NCI-H128 (cell line): ENCODE measurements around the gene MAPK12.
"Not testable (repeated sequence)": the region's sequence is repeated elsewhere in the genome, so short reads cannot be mapped to it uniquely, and the experiment has no call there.

ENCODE experiments used
- DNase-seq: peaks from one replicate; lab custom pipeline; 2025; ENCODE audit not compliant: unreplicated experiment; lab: John Stamatoyannopoulos, UW

Gene MAPK12

GRCh38 chr22:50217543-50218152, 43.8 kb downstream of the MAPK12 start:
- no peak for DNase-seq

GRCh38 chr22:50216684-50217520, 44.6 kb downstream of the MAPK12 start:
- DNase-seq: no peak

DNA sequence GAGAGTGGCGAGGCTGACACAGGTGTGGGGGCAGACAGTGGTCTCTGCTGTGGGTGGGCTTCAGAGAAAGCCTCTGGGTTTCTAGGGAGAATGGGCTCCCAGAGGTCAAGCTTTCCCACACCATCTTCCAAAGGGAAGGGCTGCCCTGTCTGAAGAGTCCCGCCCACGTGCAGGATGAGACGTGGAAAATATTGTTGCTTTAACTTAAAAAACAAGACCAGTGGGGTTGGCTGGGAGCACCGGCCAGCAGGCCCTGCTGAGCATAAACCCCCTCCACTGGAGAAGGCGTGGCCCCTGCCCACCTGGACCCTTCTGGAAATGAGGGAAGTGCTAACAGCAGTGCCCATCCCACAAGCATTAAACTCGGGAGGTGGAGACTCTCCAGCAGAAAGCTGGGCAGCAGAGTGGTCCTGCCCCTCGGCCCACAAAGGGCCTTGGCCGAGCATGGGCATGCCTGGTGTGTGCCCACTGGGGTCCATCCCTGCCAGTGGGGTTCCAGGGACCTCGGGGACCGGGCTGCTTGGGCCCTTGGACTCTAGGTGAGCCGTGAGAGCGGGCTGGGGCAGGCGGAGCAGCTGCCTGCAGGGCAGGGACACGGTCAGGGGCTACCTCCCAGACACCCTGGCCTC, 45.3 kb downstream of the MAPK12 start:
- DNase-seq: no peak

- DNase-seq: no peak
Observed at GRCh38 chr22:50215297-50216054, 46.0 kb downstream of the MAPK12 start.

DNA sequence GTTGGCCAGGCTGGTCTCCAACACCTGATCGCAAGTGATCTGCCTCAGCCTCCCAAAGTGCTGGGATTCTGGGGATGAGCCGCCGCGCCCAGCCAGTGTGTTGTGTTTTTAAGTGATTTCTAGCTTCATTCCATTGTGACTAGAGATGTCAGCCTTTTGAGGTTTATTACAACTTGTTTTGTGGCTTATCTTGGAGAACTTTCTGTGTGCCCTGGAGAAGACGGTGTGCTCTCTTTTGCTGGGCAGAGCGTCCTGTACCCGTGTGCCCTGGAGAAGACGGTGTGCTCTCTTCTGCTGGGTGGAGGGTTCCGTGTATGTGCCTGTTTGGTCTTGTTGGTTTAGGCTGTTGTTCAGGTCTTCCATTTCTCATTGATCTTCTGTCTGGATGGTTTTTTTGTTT, 48.2 kb downstream of the MAPK12 start:
- no peak for DNase-seq

GRCh38 chr22:50211147-50211546, 50.3 kb downstream of the MAPK12 start:
- DNase-seq: no peak

- DNase-seq: no peak
Observed at GRCh38 chr22:50210378-50211139, 50.9 kb downstream of the MAPK12 start.

DNA sequence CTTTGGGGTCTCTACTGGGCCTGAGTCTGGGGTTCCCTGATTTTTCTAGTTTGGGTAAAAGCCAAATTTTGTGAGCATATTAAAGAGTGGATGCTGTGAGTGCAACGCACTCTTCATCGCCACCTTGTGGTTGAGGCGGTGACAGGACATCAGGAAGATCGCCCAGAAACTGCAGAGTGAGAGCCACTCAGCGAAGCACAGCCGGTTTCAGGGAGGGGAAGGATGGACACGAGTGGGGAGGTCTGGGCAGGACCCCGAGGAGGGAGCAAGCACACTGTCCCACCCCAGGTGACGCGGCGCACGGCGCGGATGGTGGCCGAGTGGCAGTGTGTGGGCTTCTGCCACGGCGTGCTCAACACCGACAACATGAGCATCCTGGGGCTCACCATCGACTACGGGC, 51.6 kb downstream of the MAPK12 start:
- DNase-seq: no peak

- no peak for DNase-seq
Observed at GRCh38 chr22:50208939-50209892, 52.3 kb downstream of the MAPK12 start.

- DNase-seq: no peak
Observed at GRCh38 chr22:50208430-50208938, 53.0 kb downstream of the MAPK12 start.

DNA sequence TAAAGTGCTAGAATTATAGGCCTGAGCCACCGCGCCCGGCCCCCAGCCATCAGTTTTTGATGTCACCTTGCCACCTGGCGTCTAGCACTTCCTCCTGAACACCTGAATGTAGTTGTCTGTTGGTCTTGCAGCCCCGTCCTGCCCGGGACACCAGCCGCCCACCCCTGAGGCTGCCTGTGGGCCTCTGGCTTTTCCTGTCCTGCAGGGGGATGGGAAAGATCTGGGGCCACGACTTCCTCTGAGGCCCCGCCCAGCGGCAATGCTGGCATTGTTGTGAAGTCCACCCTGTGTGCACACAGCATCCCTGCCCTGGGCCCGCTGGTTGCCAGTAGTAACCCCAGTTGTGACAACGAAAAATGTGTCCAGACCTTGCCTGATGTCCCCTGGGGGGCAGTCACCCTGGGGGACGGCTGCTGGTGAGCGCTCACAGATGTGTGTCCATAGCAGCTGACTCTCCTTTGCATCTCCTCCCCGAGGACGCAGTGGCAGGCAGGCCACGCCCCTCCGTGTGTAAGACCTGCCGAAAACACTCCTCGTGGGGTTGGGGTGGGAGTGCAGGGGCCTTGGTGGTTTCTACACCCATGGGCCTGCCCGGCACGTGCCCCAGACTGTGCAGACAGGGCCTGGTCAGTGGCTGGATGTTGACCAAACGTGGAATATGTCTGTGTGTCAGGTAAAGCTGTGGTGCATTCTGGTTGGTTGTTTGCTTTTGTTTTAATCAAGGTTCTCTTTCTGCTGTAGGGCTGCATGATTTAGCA, 53.9 kb downstream of the MAPK12 start:
- no peak for DNase-seq

GRCh38 chr22:50206599-50206998, 54.9 kb downstream of the MAPK12 start:
- no peak for DNase-seq

DNA sequence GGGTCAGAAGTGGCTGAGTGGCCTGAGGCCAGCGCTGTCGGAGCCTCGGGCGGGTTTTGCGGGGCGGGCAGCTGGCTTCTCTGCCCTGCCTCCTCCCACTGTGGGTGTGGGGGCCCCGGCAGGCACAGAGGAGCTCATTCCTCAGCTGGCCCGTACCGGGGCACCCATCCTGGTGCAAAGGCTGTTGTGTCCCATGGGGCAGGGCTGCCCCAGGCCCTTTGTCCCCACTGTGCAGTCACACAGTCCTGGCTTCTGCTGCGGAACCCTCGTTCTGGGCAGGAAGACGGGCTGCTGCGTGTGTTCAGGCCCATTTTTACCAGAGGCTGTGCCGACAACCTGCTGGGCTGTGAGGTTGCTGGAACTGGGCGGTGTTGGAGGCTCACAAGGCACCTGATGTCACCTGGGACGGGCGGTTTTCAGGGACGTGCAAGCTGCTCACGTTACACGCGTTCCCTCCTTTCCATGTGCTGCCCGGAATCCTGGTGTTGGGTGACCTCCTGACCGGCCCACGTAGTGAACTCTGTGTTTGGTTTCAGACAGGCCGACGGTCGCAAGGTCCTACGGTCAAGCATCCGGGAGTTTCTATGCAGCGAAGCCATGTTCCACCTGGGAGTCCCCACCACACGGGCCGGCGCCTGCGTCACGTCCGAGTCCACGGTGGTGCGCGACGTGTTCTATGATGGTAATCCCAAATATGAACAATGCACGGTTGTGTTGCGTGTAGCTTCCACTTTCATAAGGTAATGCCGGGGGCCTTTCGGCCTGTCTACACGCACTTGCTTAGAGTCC, 55.5 kb downstream of the MAPK12 start:
- no peak for DNase-seq

GRCh38 chr22:50204998-50205397, 56.5 kb downstream of the MAPK12 start:
- DNase-seq: not testable (repeated sequence)

DNA sequence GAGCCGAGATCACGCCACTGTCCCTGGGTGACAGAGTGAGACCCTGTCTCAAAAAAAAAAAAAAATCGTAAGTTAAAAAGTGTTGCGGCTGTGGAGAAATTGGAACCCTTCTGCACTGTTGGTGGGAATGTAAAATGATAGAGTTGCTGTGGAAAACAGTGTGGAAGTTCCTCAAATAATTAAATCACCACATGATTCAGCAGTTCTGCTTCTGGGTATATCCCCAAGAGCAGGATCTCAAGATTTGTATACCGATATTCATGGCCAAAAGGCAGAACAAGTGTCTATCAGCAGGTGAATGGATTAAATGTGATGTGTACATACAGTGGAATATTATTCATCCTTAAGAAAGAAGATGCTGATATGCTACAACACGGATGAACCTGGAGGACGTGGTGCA, 56.9 kb downstream of the MAPK12 start:
- DNase-seq: no peak

DNA sequence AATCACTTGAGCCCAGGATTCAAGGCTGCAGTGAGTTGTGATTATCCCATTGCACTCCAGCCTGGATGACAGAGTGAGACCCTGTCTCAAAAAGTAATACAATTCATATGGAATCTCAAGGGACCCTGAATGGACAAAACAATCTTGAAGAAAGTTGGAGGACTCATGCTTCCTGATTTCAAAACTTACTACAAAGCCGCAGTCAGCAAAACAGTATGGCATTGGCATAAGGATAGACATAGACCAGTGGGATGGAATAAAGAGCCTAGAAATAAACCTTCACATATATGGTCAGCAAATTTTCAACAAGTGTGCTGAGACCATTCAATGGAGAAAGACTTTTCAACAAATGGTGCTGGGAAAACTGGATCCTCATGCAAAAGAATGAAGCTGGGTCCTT, 58.2 kb downstream of the MAPK12 start:
- DNase-seq: no peak
